Measurements from ENCODE around the gene MICAL2. TPM values are rescaled to one million over a fixed set of nuclear protein-coding genes. Genes with fewer than 3 reads are reported as not detected.

Gene MICAL2
- total and polyA plus RNA-seq, 2 donors (not counting 1 experiment from before 2014, with no cell fraction given): 0.32 to 0.40 TPM

DNA sequence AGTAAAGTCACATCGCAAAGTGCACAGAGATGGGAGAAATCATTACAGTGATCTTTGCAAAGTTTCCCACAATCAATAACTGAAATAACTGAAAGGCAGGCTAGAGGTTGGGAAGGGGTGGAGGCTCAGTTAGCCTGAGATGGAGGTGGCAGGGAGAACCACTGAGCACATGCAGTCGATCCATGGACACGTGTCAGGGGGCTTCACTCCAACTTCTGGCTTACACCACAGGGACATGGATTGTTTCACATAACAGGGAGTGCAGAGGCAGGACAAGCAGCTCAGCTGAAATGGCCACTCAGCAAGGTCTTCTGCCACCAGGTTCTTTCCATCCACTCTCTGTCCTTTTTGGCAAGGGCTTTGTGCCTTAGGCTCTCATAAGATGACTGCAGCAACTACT, 35.1 kb upstream of the MICAL2 start:
- H3K9ac ChIP-seq (ENCODE audit: low read length): no peak overlapping the region
- H3K9me3 Mint-ChIP-seq (ENCODE audit: insufficient read depth): no peaks in the 10 kb centered on the region
- 80% methylated on average over 1 of the region's 3 CpGs for WGBS (ENCODE audit: insufficient coverage)
- no peaks in the 10 kb centered on the region for H3K4me1 Mint-ChIP-seq
- H3K79me2 ChIP-seq (ENCODE audit: control insufficient read depth, insufficient read depth, low read length): no peaks in the 10 kb centered on the region
- H2AFZ ChIP-seq (ENCODE audit: insufficient read depth, low read depth, low read length, poor library complexity, severe bottlenecking): no peak overlapping the region
- no peak for DNase-seq
- no peak overlapping the region for H3K27ac Mint-ChIP-seq
- intact Hi-C loops (cut with micrococcal nuclease): no loop called here
- H3K27me3 ChIP-seq (replicated peaks in 1 of 4; ENCODE audit: control extremely low read depth in 1 of 4, control insufficient read depth in 3 of 4, insufficient read depth in 4 of 4, low read length in 3 of 4): no peaks in the 10 kb centered on the region
- TF ChIP-seq EZH2 (IDR thresholded peaks at IDR 0.05; ENCODE audit: borderline replicate concordance, insufficient read depth, low read depth, low read length, poor library complexity, severe bottlenecking): no peak
- TF ChIP-seq, protein P1, sequence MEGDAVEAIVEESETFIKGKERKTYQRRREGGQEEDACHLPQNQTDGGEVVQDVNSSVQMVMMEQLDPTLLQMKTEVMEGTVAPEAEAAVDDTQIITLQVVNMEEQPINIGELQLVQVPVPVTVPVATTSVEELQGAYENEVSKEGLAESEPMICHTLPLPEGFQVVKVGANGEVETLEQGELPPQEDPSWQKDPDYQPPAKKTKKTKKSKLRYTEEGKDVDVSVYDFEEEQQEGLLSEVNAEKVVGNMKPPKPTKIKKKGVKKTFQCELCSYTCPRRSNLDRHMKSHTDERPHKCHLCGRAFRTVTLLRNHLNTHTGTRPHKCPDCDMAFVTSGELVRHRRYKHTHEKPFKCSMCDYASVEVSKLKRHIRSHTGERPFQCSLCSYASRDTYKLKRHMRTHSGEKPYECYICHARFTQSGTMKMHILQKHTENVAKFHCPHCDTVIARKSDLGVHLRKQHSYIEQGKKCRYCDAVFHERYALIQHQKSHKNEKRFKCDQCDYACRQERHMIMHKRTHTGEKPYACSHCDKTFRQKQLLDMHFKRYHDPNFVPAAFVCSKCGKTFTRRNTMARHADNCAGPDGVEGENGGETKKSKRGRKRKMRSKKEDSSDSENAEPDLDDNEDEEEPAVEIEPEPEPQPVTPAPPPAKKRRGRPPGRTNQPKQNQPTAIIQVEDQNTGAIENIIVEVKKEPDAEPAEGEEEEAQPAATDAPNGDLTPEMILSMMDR (IDR thresholded peaks at IDR 0.05): no peak
- peaks cover 0 to 3% (median 0%) of the 10 kb centered on the region in 3 donors for H3K9me3 ChIP-seq (ENCODE audit: control extremely low read depth in 1 of 3, control insufficient read depth in 2 of 3, insufficient read depth in 1 of 3, low read length in 2 of 3)
- H3K4me3 ChIP-seq (ENCODE audit: control extremely low read depth in 1 of 5, extremely low read depth in 1 of 5, insufficient read depth in 1 of 5, low read depth in 2 of 5, low read length in 4 of 5): no peak overlapping the region
- ATAC-seq (ENCODE audit: low read depth): no peak
- H3K4me1 ChIP-seq (ENCODE audit: control insufficient read depth in 2 of 2, insufficient read depth in 2 of 2, low read length in 2 of 2): no peaks in the 10 kb centered on the region
- POLR2A ChIA-PET: no interaction called here
- H3K36me3 ChIP-seq (replicated peaks in 1 of 2; ENCODE audit: control extremely low read depth in 1 of 2, control insufficient read depth in 1 of 2, extremely low read depth in 1 of 2, insufficient read depth in 2 of 2, low read length in 1 of 2): no peaks in the 10 kb centered on the region
- no peak overlapping the region for H3K27ac ChIP-seq (ENCODE audit: low read length in 2 of 2)
- no peaks in the 10 kb centered on the region for H4K20me1 ChIP-seq (ENCODE audit: control insufficient read depth, insufficient read depth, low read length, poor library complexity, severe bottlenecking)
- CTCF ChIA-PET: no interaction called here
- H3K4me2 ChIP-seq (replicated peaks; ENCODE audit: low read depth, low read length, poor library complexity, severe bottlenecking): no peak overlapping the region
- H3K27me3 Mint-ChIP-seq: peaks cover 22% of the 10 kb centered on the region
- no peak overlapping the region for H3K4me3 Mint-ChIP-seq

DNA sequence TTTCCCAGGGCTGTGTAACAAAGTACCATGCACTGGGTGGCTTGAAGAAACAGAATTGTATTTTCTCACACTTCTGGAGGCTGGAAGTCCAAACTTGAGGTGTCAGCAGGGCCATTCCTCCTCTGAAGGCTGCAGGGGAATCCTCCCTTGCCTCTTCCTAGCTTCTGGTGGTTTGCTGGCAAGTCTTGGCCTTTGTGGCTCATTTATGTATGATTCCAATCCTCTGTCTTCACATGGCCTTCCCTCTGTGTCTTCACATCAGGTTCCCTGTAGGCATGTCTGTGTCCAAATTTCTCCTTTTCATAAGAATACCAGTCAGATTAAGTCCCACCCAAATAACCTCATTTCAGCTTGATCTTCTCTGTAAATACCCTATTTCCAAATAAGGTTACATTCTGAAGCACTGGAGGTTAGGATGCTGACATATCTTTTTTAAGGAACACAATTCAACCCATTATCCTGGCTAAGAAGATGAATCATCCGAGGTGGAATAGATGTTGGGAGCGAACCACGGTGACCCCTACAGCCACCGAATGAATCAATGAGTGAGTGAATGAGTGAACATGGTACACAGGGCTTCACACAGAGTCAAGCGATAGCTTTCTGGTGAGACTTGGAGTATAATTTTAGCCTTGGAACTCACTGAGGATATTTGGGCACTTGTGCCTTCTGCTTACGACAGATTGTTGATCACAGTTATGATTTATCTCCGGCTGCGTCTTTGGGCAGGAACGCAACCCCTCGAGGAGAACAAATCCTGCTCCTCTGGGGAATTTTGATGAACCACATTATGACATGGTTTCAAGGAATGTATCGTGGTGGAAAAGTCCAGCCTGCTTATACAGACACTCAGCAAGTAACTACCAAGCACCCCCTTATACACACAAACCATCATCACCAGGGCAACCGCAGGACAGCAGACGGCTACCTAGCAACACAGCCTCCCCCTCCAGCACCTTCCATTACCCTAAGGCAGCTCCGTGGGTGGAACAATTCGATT, 34.3 kb upstream of the MICAL2 start:
- Histone ChIP-seq H3K79me2 (ENCODE audit: control insufficient read depth, insufficient read depth, low read length) (no peaks in the 10 kb centered on the region), H3K9me3 (ENCODE audit: control extremely low read depth in 1 of 3, control insufficient read depth in 2 of 3, insufficient read depth in 1 of 3, low read length in 2 of 3) (peaks cover 0 to 3% (median 0%) of the 10 kb centered on the region in 3 donors), H3K27me3 (replicated peaks in 1 of 4; ENCODE audit: control extremely low read depth in 1 of 4, control insufficient read depth in 3 of 4, insufficient read depth in 4 of 4, low read length in 3 of 4) (no peaks in the 10 kb centered on the region), H3K4me2 (replicated peaks; ENCODE audit: low read depth, low read length, poor library complexity, severe bottlenecking) (no peak overlapping the region), H3K36me3 (replicated peaks in 1 of 2; ENCODE audit: control extremely low read depth in 1 of 2, control insufficient read depth in 1 of 2, extremely low read depth in 1 of 2, insufficient read depth in 2 of 2, low read length in 1 of 2) (no peaks in the 10 kb centered on the region), H3K4me3 (ENCODE audit: control extremely low read depth in 1 of 5, extremely low read depth in 1 of 5, insufficient read depth in 1 of 5, low read depth in 2 of 5, low read length in 4 of 5) (no peak overlapping the region), H2AFZ (ENCODE audit: insufficient read depth, low read depth, low read length, poor library complexity, severe bottlenecking) (no peak overlapping the region), H4K20me1 (ENCODE audit: control insufficient read depth, insufficient read depth, low read length, poor library complexity, severe bottlenecking) (no peaks in the 10 kb centered on the region), H3K27ac (ENCODE audit: low read length in 2 of 2) (no peak overlapping the region), H3K4me1 (ENCODE audit: control insufficient read depth in 2 of 2, insufficient read depth in 2 of 2, low read length in 2 of 2) (no peaks in the 10 kb centered on the region), H3K9ac (ENCODE audit: low read length) (no peak overlapping the region)
- no peak for TF ChIP-seq EZH2 (IDR thresholded peaks at IDR 0.05; ENCODE audit: borderline replicate concordance, insufficient read depth, low read depth, low read length, poor library complexity, severe bottlenecking)
- TF ChIP-seq, protein P1 (IDR thresholded peaks at IDR 0.05): no peak
- no peak for DNase-seq
- no peaks in the 10 kb centered on the region for H3K4me1 Mint-ChIP-seq
- no peak overlapping the region for H3K27ac Mint-ChIP-seq
- no peak for ATAC-seq (ENCODE audit: low read depth)
- H3K4me3 Mint-ChIP-seq: no peak overlapping the region
- peaks cover 22% of the 10 kb centered on the region for H3K27me3 Mint-ChIP-seq
- CTCF ChIA-PET: interaction anchor here (0.8 kb wide), 1 partner anchor 32 kb away, joined by 3 read pairs; no protein-coding TSS in a partner anchor
- 95% methylated on average over 12 of the region's 15 CpGs for WGBS (ENCODE audit: insufficient coverage)
- POLR2A ChIA-PET: no interaction called here
- no peaks in the 10 kb centered on the region for H3K9me3 Mint-ChIP-seq (ENCODE audit: insufficient read depth)
- intact Hi-C loops (cut with micrococcal nuclease): no loop called here

Data from B cell (primary cell).